GM12891 (cell line): ENCODE data around the gene INTS4.

Source experiments
- POLR2A ChIP-seq: IDR thresholded peaks from 2 replicates; pipeline ENCODE4 v1.6.1; 2011; ENCODE audit warnings: low read depth, low read length, control low read depth
- POLR2AphosphoS5 ChIP-seq: IDR thresholded peaks from 2 replicates; pipeline ENCODE4 v1.6.1; 2011; ENCODE audit warnings: low read depth, low read length, control low read depth

DNA sequence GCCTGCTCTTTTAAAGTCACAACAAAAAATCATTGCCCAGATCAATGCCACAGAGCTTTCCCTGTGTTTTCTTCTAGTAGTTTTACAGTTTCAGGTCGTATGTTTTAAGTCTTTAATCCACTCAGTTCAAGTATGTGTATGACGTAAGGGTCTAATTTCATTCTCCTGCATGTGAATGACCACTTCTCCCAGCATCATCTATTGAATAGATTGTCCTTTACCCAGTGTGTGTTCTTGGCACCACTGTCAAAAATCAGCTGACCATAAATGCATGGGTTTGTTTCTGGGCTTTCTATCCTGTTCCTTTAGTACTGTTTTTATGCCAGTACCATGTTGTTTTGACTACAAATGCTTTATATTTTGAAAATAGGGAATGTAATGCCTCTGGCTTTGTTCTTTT, 28.1 kb downstream of the INTS4 start:
- TF ChIP-seq POLR2AphosphoS5 = no peak
- TF ChIP-seq POLR2A = no peak
